GM23338 (cell line): ENCODE data around the gene STAT1.

Source experiments
- CTCF ChIP-seq, 2 experiments: fragments of 200-600 bp in 1 of 2; sonication (generic) in 1 of 2; conservative IDR thresholded peaks; 2 replicates each; pipeline versions ENCODE4 v1.5.1 to v1.6.1; 2016 to 2017; ENCODE audit warnings: antibody characterized with exemption in 2 of 2, low read depth in 2 of 2, mild to moderate bottlenecking in 2 of 2, moderate library complexity in 1 of 2
- ETS1 ChIP-seq: IDR thresholded peaks from 2 replicates; pipeline ENCODE4 v1.6.1; 2016; ENCODE audit warnings: antibody characterized with exemption
- EZH2 ChIP-seq: fragments of 200-600 bp; sonication (generic); IDR thresholded peaks from one replicate; pipeline ENCODE4 v1.8.0; 2017; ENCODE audit warnings: antibody characterized with exemption, mild to moderate bottlenecking, low read depth; ENCODE audit not compliant: unreplicated experiment
- NANOG ChIP-seq: IDR thresholded peaks from 2 replicates; pipeline ENCODE4 v1.6.1; 2016; ENCODE audit warnings: antibody characterized with exemption, borderline replicate concordance
- POLR2AphosphoS5 ChIP-seq: IDR thresholded peaks from 2 replicates; pipeline ENCODE4 v1.6.1; 2016; ENCODE audit warnings: antibody characterized with exemption, low read depth

DNA sequence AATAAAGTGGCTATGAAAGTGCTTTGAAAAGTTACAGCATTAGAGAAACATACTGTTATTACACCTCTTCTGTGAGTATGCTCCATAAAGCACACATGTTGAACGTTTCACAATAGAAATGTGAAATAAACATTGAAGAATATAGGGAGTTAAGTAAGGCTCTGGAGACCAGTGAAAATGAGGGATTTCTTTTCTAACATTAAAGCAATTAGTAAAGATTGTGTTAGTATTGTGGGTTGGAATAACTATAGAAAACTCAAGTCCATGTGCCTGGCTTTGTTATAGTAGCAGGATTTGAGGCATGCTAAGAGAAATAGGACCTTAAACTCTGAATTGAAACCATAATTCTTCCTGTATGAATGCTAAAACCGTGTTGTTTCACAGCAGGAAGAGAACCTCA, 70.3 kb downstream of the STAT1 start:
- no peak for TF ChIP-seq POLR2AphosphoS5
- TF ChIP-seq EZH2: no peak
- no peak for TF ChIP-seq CTCF (conservative IDR thresholded peaks at IDR 0.05; ENCODE audit: low read depth in 2 of 2)
- no peak for TF ChIP-seq NANOG
- no peak for TF ChIP-seq ETS1
